C4-2B (cell line): ENCODE data around the gene GALK2.

Experiments
- CTCF ChIP-seq: fragments of 450-650 bp; conservative IDR thresholded peaks from 2 replicates; pipeline ENCODE4 v1.5.1; 2017; ENCODE audit warnings: mild to moderate bottlenecking
- ZFX ChIP-seq: fragments of 450-650 bp; IDR thresholded peaks from 2 replicates; pipeline ENCODE4 v1.6.1; 2017

GRCh38 chr15:49238342-49238741, 68.3 kb downstream of the GALK2 start:
- no peak for TF ChIP-seq CTCF
- no peak for TF ChIP-seq ZFX
